DND-41 (cell line): ENCODE results near the gene SLC5A11.
A peak's percentile ranks its signal among the peaks of the same experiment; 100 is the strongest.

Experiments used
- ATAC-seq: fragments of 200-7000 bp; cut with Tn5 transposase; 3 replicates; pipeline ENCODE4 v1.9.1; 2021; ENCODE audit warnings: low read depth; ENCODE audit not compliant: insufficient read depth
- DNase-seq: peaks from one replicate; pipeline ENCODE4 v3.0.0-alpha.2; 2020
- H2AFZ ChIP-seq: 2 replicates; pipeline ENCODE4 v1.6.0; 2012; ENCODE audit warnings: low read depth, low read length
- H3K27ac ChIP-seq: 2 replicates; pipeline ENCODE4 v1.5.1; 2012; ENCODE audit warnings: low read length, inconsistent platforms
- H3K27me3 ChIP-seq: fragments of 200-600 bp; sonication (generic); 2 replicates; pipeline ENCODE4 v1.6.0; 2012; ENCODE audit warnings: low read length, mild to moderate bottlenecking, inconsistent platforms; ENCODE audit not compliant: insufficient read depth, poor library complexity
- H3K36me3 ChIP-seq: 2 replicates; pipeline ENCODE4 v1.5.1; 2012; ENCODE audit warnings: low read length, inconsistent platforms; ENCODE audit not compliant: insufficient read depth
- H3K4me1 ChIP-seq: 2 replicates; pipeline ENCODE4 v1.5.1; 2012; ENCODE audit warnings: mild to moderate bottlenecking, low read length; ENCODE audit not compliant: insufficient read depth
- H3K4me2 ChIP-seq: 2 replicates; pipeline ENCODE4 v1.6.0; 2012; ENCODE audit warnings: mild to moderate bottlenecking, moderate library complexity, low read length, inconsistent platforms; ENCODE audit not compliant: insufficient read depth
- H3K4me3 ChIP-seq, 2 experiments: fragments of 200-600 bp in 1 of 2; shearing (Covaris generic) in 1 of 2; 2 replicates each; pipeline ENCODE4 v1.5.1; 2012 to 2016; ENCODE audit warnings: inconsistent platforms in 2 of 2, low read length in 2 of 2, mild to moderate bottlenecking in 2 of 2, low read depth in 1 of 2, moderate library complexity in 1 of 2
- H3K79me2 ChIP-seq: 2 replicates; pipeline ENCODE4 v1.6.0; 2012; ENCODE audit warnings: low read length, inconsistent platforms; ENCODE audit not compliant: insufficient read depth
- H3K9ac ChIP-seq: 2 replicates; pipeline ENCODE4 v1.6.0; 2012; ENCODE audit warnings: low read depth, mild to moderate bottlenecking, inconsistent platforms, low read length, moderate library complexity
- H3K9me3 ChIP-seq: 2 replicates; pipeline ENCODE4 v1.5.1; 2012; ENCODE audit warnings: low read length, moderate library complexity, mild to moderate bottlenecking, inconsistent platforms; ENCODE audit not compliant: insufficient read depth, severe bottlenecking
- H4K20me1 ChIP-seq: 2 replicates; pipeline ENCODE4 v1.6.0; 2012; ENCODE audit warnings: low read length; ENCODE audit not compliant: insufficient read depth
- EZH2 ChIP-seq: IDR thresholded peaks from 3 replicates; pipeline ENCODE4 v1.6.1; 2012; ENCODE audit warnings: borderline replicate concordance, low read depth, mild to moderate bottlenecking, moderate library complexity, low read length, inconsistent platforms; ENCODE audit not compliant: severe bottlenecking
- TF ChIP-seq, protein P1 (sequence below): IDR thresholded peaks from 2 replicates; pipeline ENCODE4 v1.5.1; 2012; ENCODE audit warnings: borderline replicate concordance, low read length, moderate library complexity, mild to moderate bottlenecking; ENCODE audit not compliant: poor library complexity, severe bottlenecking; ENCODE audit errors: extremely low read depth

Gene SLC5A11

GRCh38 chr16:24900230-24900629 lies 54.5 kb downstream of the SLC5A11 start:
- TF ChIP-seq, protein P1, sequence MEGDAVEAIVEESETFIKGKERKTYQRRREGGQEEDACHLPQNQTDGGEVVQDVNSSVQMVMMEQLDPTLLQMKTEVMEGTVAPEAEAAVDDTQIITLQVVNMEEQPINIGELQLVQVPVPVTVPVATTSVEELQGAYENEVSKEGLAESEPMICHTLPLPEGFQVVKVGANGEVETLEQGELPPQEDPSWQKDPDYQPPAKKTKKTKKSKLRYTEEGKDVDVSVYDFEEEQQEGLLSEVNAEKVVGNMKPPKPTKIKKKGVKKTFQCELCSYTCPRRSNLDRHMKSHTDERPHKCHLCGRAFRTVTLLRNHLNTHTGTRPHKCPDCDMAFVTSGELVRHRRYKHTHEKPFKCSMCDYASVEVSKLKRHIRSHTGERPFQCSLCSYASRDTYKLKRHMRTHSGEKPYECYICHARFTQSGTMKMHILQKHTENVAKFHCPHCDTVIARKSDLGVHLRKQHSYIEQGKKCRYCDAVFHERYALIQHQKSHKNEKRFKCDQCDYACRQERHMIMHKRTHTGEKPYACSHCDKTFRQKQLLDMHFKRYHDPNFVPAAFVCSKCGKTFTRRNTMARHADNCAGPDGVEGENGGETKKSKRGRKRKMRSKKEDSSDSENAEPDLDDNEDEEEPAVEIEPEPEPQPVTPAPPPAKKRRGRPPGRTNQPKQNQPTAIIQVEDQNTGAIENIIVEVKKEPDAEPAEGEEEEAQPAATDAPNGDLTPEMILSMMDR, result no peak
- TF ChIP-seq EZH2, result no peak
- H3K4me3 ChIP-seq, result no peak overlapping the region
- H3K9me3 ChIP-seq, result no peaks in the 10 kb centered on the region
- H4K20me1 ChIP-seq, result no peaks in the 10 kb centered on the region
- DNase-seq (no peak), ATAC-seq (no peak)
- no peak overlapping the region for H3K4me2 ChIP-seq
- H2AFZ ChIP-seq, result no peak overlapping the region
- no peaks in the 10 kb centered on the region for H3K4me1 ChIP-seq
- no peak overlapping the region for H3K27ac ChIP-seq
- H3K9ac ChIP-seq, result no peak overlapping the region
- H3K79me2 ChIP-seq, result no peaks in the 10 kb centered on the region
- H3K27me3 ChIP-seq, result no peaks in the 10 kb centered on the region
- H3K36me3 ChIP-seq, result no peaks in the 10 kb centered on the region

GRCh38 chr16:24906199-24906808 lies 60.5 kb downstream of the SLC5A11 start:
- H3K27me3 ChIP-seq, result no peaks in the 10 kb centered on the region
- no peak overlapping the region for H2AFZ ChIP-seq
- H3K36me3 ChIP-seq, result no peaks in the 10 kb centered on the region
- H3K4me3 ChIP-seq, result no peak overlapping the region
- H3K9ac ChIP-seq, result no peak overlapping the region
- no peaks in the 10 kb centered on the region for H3K79me2 ChIP-seq
- no peaks in the 10 kb centered on the region for H3K4me1 ChIP-seq
- ATAC-seq (no peak), DNase-seq (no peak)
- no peak overlapping the region for H3K27ac ChIP-seq
- H4K20me1 ChIP-seq, result no peaks in the 10 kb centered on the region
- H3K4me2 ChIP-seq, result no peak overlapping the region
- no peaks in the 10 kb centered on the region for H3K9me3 ChIP-seq
- TF ChIP-seq, protein P1, result peak; percentile 35
- no peak for TF ChIP-seq EZH2

DNA sequence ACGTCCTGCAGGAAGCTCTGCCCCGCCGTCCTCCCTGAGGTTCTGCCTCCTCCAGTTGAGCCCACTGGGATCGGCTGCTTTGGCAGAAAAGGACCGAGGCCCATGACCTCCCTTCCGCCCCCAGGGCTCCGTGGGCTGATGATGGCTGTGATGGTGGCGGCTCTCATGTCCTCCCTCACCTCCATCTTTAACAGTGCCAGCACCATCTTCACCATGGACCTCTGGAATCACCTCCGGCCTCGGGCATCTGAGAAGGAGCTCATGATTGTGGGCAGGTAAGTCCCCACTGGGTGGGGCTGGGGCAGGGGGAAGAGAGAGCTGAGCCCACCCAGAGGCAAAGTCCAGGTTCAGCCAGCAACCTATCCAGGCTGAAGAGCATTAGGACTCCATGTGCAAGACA lies 61.1 kb downstream of the SLC5A11 start:
- Histone ChIP-seq H2AFZ (no peak overlapping the region), H3K9ac (no peak overlapping the region), H3K27me3 (no peaks in the 10 kb centered on the region), H3K4me2 (no peak overlapping the region), H3K79me2 (no peaks in the 10 kb centered on the region), H4K20me1 (no peaks in the 10 kb centered on the region), H3K27ac (no peak overlapping the region), H3K9me3 (no peaks in the 10 kb centered on the region), H3K4me3 (no peak overlapping the region), H3K36me3 (no peaks in the 10 kb centered on the region), H3K4me1 (no peaks in the 10 kb centered on the region)
- ATAC-seq, result no peak
- no peak for DNase-seq
- TF ChIP-seq, protein P1, result no peak
- no peak for TF ChIP-seq EZH2

- Histone ChIP-seq H3K4me2 (no peak overlapping the region), H3K79me2 (no peaks in the 10 kb centered on the region), H3K4me1 (no peaks in the 10 kb centered on the region), H2AFZ (no peak overlapping the region), H3K9ac (no peak overlapping the region), H4K20me1 (0 out of 2 replicates have a peak, but pooled peaks cover 6% of the 10 kb centered on the region), H3K36me3 (no peaks in the 10 kb centered on the region), H3K27ac (no peak overlapping the region), H3K4me3 (no peak overlapping the region), H3K27me3 (no peaks in the 10 kb centered on the region), H3K9me3 (no peaks in the 10 kb centered on the region)
- ATAC-seq, result no peak
- DNase-seq, result no peak
- TF ChIP-seq, protein P1, result no peak
- TF ChIP-seq EZH2, result no peak
Observed at GRCh38 chr16:24908716-24909115, 63.0 kb downstream of the SLC5A11 start.
